Activated T-helper 1 cell treated with anti-CD3 and anti-CD28 coated beads, Interleukin-2, amount 50 U/mL, for 16 hours (primary cell): Measurements from ENCODE around the gene DCLK1.

Experiments used
- DNase-seq, 2 donors: peaks; one replicate each; pipeline ENCODE4 v3.0.0-alpha.2; 2020; ENCODE audit warnings: low read depth in 1 of 2, low spot score in 1 of 2

DCLK1 gene

DNA sequence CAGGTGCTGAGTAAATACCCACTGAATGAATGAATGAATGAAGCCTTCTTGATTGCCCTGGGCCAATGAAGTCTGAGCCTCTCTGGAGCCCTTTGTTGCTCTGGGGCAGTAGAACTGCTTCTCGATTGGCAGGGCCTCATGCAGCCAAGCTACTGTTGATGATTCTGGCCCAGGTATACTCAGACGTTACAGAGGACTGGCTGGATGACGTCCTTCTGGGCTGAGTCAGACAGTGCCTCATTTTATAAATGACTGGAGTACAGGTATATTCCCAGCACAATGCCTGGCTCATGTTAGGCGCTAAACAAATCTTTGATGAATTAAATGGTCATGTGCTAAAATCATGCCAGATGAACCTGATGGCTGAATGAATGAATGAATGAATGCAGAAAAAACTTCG is 410.9 kb downstream of the DCLK1 start:
- DNase-seq, result no peak
